Upper lobe of left lung (tissue), 6 donors: ENCODE measurements around the gene UBE2B. TPM values are rescaled to one million over a fixed set of nuclear protein-coding genes. Genes with fewer than 3 reads are reported as not detected.

Experiments
- ATAC-seq, 2 donors: fragments of 200-7000 bp; cut with Tn5 transposase; one replicate each; pipeline ENCODE4 v1.9.1; 2022; ENCODE audit warnings: mild to moderate bottlenecking in 2 of 2, moderate library complexity in 2 of 2; ENCODE audit not compliant: low FRiP score in 2 of 2
- DNase-seq, 2 donors: peaks; one replicate each; pipeline ENCODE4 v3.0.0-alpha.2; 2019 to 2020
- H3K27ac ChIP-seq, 4 donors: fragments of 200-600 bp; sonication (generic); one replicate each; pipeline ENCODE4 v1.5.1; 2016 to 2019
- H3K27me3 ChIP-seq, 4 donors: fragments of 200-600 bp; sonication (generic); one replicate each; pipeline ENCODE4 v1.5.1; 2017 to 2019
- H3K36me3 ChIP-seq, 4 donors: fragments of 200-600 bp; sonication (generic); one replicate each; pipeline ENCODE4 v1.5.1; 2016 to 2019
- H3K4me1 ChIP-seq, 4 donors: fragments of 200-600 bp; sonication (generic); one replicate each; pipeline ENCODE4 v1.5.1; 2018 to 2019
- H3K4me3 ChIP-seq, 4 donors: fragments of 200-600 bp; sonication (generic); one replicate each; pipeline ENCODE4 v1.5.1; 2017 to 2019; ENCODE audit warnings: mild to moderate bottlenecking in 2 of 4, moderate library complexity in 1 of 4
- H3K9me3 ChIP-seq, 4 donors: fragments of 200-600 bp; sonication (generic); one replicate each; pipeline ENCODE4 v1.5.1; 2018 to 2019
- CTCF ChIP-seq, 6 experiments: fragments of 450-650 bp in 4 of 6; fragments of 200-600 bp in 2 of 6; sonication (generic) in 2 of 6; IDR thresholded peaks; one replicate each; pipeline ENCODE4 v1.5.1; 2016 to 2019; ENCODE audit warnings: antibody characterized with exemption in 6 of 6
- EP300 ChIP-seq, 4 donors: sonication (generic); formaldehyde crosslinking; IDR thresholded peaks; one replicate each; pipeline ENCODE4 v1.5.1; 2017; ENCODE audit warnings: antibody characterized with exemption in 4 of 4, control low read depth in 2 of 4
- POLR2A ChIP-seq, 4 donors: fragments of 450-650 bp; IDR thresholded peaks; one replicate each; pipeline ENCODE4 v1.5.1; 2016 to 2017; ENCODE audit warnings: antibody characterized with exemption in 4 of 4, mild to moderate bottlenecking in 2 of 4
- POLR2AphosphoS5 ChIP-seq, 2 donors: sonication (generic); formaldehyde crosslinking; IDR thresholded peaks; one replicate each; pipeline ENCODE4 v1.5.1; 2017; ENCODE audit warnings: antibody characterized with exemption in 2 of 2
- WGBS, 2 donors: methylation state at CpG; one replicate each; pipeline ENCODE4 v1.1.5; 2017 to 2018; 5-methylcytosine and 5-hydroxymethylcytosine counted together
- total RNA-seq, 6 donors: library from RNA; depleted of rRNA in 4 of 6; stranded (reverse); fragments of >200 nt in 4 of 6; gene quantifications; one replicate each; pipeline versions ENCODE4 v1.1.0 to v1.2.1, GENCODE V29; 2016 to 2021
- donor health status: DM: no; HTN: no; CAD: no; lungs with moderate emphysema.
- donor health status: DM: no; HTN: yes; CAD: no; lungs with severe emphysema.

The UBE2B gene
- total RNA-seq, 6 donors from 2014 or later = 34.6 to 146 (median 70.7) TPM

GRCh38 chr5:134398609-134399155 is 27.3 kb downstream of the UBE2B start:
- ATAC-seq (no peak), DNase-seq (no peak)
- H3K27ac ChIP-seq = no peak overlapping the region
- H3K9me3 ChIP-seq = no peaks in the 10 kb centered on the region
- H3K36me3 ChIP-seq = peaks cover 0 to 71% (median 27%) of the 10 kb centered on the region in 4 donors
- no peaks in the 10 kb centered on the region for H3K27me3 ChIP-seq
- no peak for TF ChIP-seq EP300 (IDR thresholded peaks at IDR 0.05)
- TF ChIP-seq POLR2AphosphoS5 (IDR thresholded peaks at IDR 0.05) = no peak
- no peak for TF ChIP-seq POLR2A (IDR thresholded peaks at IDR 0.05)
- no peak overlapping the region for H3K4me3 ChIP-seq
- WGBS, 2 donors = 90 to 100% methylated on average over 2 of the region's 2 CpGs
- no peaks in the 10 kb centered on the region for H3K4me1 ChIP-seq

- H3K36me3 ChIP-seq = peaks cover 0 to 45% (median 9%) of the 10 kb centered on the region in 4 donors
- no peaks in the 10 kb centered on the region for H3K9me3 ChIP-seq
- H3K27me3 ChIP-seq = no peaks in the 10 kb centered on the region
- H3K4me1 ChIP-seq = no peaks in the 10 kb centered on the region
- no peak for DNase-seq
- TF ChIP-seq POLR2AphosphoS5 (IDR thresholded peaks at IDR 0.05) (no peak), CTCF (IDR thresholded peaks at IDR 0.05) (no peak), POLR2A (IDR thresholded peaks at IDR 0.05) (no peak), EP300 (IDR thresholded peaks at IDR 0.05) (no peak)
- WGBS, 2 donors = 94 to 97% methylated on average over 5 of the region's 5 CpGs
- no peak for ATAC-seq
- no peak overlapping the region for H3K27ac ChIP-seq
- H3K4me3 ChIP-seq = no peak overlapping the region
Measured at GRCh38 chr5:134403951-134404350, 32.6 kb downstream of the UBE2B start.

GRCh38 chr5:134406390-134406789 is 35.0 kb downstream of the UBE2B start:
- peaks cover 14 to 23% (median 15%) of the 10 kb centered on the region in 4 donors for H3K4me1 ChIP-seq
- no peak overlapping the region for H3K4me3 ChIP-seq
- H3K27ac ChIP-seq = no peak overlapping the region
- no peaks in the 10 kb centered on the region for H3K27me3 ChIP-seq
- DNase-seq (no peak), ATAC-seq (no peak)
- no peaks in the 10 kb centered on the region for H3K9me3 ChIP-seq
- H3K36me3 ChIP-seq = peaks cover 0 to 37% (median 7%) of the 10 kb centered on the region in 4 donors
- WGBS, 2 donors = 80 to 100% methylated on average over 1 of the region's 1 CpG
- TF ChIP-seq CTCF (IDR thresholded peaks at IDR 0.05) (no peak), EP300 (IDR thresholded peaks at IDR 0.05) (no peak), POLR2A (IDR thresholded peaks at IDR 0.05) (no peak), POLR2AphosphoS5 (IDR thresholded peaks at IDR 0.05) (no peak)

GRCh38 chr5:134409321-134409720 is 38.0 kb downstream of the UBE2B start:
- Histone ChIP-seq H3K9me3 (no peaks in the 10 kb centered on the region), H3K36me3 (peaks cover 0 to 22% (median 6%) of the 10 kb centered on the region in 4 donors), H3K27ac (no peak overlapping the region), H3K4me3 (no peak overlapping the region), H3K4me1 (peaks cover 22 to 35% (median 24%) of the 10 kb centered on the region in 4 donors), H3K27me3 (no peaks in the 10 kb centered on the region)
- TF ChIP-seq CTCF (IDR thresholded peaks at IDR 0.05) (no peak), POLR2A (IDR thresholded peaks at IDR 0.05) (no peak), POLR2AphosphoS5 (IDR thresholded peaks at IDR 0.05) (no peak), EP300 (IDR thresholded peaks at IDR 0.05) (no peak)
- WGBS, 2 donors = 50 to 73% methylated on average over 6 of the region's 6 CpGs
- DNase-seq (no peak), ATAC-seq (no peak)

GRCh38 chr5:134410822-134411221 is 39.5 kb downstream of the UBE2B start:
- H3K36me3 ChIP-seq = peaks cover 0 to 15% (median 4%) of the 10 kb centered on the region in 4 donors
- H3K4me3 ChIP-seq = peak overlapping the region; percentile 65 to 97 (median 90)
- H3K27me3 ChIP-seq = no peaks in the 10 kb centered on the region
- ATAC-seq (no peak), DNase-seq (no peak)
- WGBS, 2 donors = 59 to 67% methylated on average over 4 of the region's 4 CpGs
- H3K9me3 ChIP-seq = no peaks in the 10 kb centered on the region
- H3K27ac ChIP-seq = peak overlapping the region in 2 of 4 donors; percentile 86 to 92
- H3K4me1 ChIP-seq = peaks cover 22 to 35% (median 24%) of the 10 kb centered on the region in 4 donors
- TF ChIP-seq EP300 (IDR thresholded peaks at IDR 0.05) (no peak), POLR2A (IDR thresholded peaks at IDR 0.05) (no peak), CTCF (IDR thresholded peaks at IDR 0.05) (no peak), POLR2AphosphoS5 (IDR thresholded peaks at IDR 0.05) (no peak)
